Mucosa of stomach (tissue), 1 donor: ENCODE results near the gene TTLL8.
"Not testable (repeated sequence)": the region's sequence is repeated elsewhere in the genome, so short reads cannot be mapped to it uniquely, and the experiment has no call there.

Experiments used
- H3K27me3 ChIP-seq: one replicate; pipeline ENCODE4 v1.7.0; 2013; ENCODE audit warnings: mild to moderate bottlenecking, low read length; ENCODE audit not compliant: control insufficient read depth, insufficient read depth
- H3K36me3 ChIP-seq: one replicate; pipeline ENCODE4 v1.7.0; 2013; ENCODE audit warnings: low read length; ENCODE audit not compliant: control insufficient read depth, insufficient read depth
- H3K4me1 ChIP-seq: one replicate; pipeline ENCODE4 v1.7.0; 2013; ENCODE audit warnings: mild to moderate bottlenecking, low read length; ENCODE audit not compliant: control insufficient read depth, insufficient read depth
- H3K4me3 ChIP-seq: one replicate; pipeline ENCODE4 v1.7.0; 2013; ENCODE audit warnings: low read length
- H3K9ac ChIP-seq: one replicate; pipeline ENCODE4 v1.7.0; 2013; ENCODE audit warnings: mild to moderate bottlenecking, low read length, moderate library complexity
- H3K9me3 ChIP-seq: one replicate; pipeline ENCODE4 v1.7.0; 2013; ENCODE audit warnings: mild to moderate bottlenecking, low read length, moderate library complexity; ENCODE audit not compliant: control insufficient read depth
- donor health status: Pancreatic carcinoma.

The TTLL8 gene

DNA sequence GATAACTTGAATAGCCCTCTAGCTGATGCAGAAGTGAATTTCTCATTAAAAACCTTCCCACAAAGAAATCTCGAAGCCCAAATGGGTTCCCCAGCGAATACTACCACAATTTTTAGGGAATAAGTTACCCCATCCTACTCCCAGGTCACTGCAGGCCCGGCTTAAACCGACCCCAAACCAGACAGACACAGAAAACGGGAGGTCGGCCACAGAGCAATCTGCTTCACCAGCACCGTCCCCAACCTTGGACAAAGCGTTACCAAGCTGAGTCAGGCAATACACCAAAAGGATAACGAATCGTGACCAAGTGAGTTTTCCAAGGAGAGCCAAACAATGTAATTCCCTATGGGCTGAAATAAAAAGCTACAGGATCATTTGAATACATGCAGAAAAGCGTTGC lies 31.1 kb upstream of the TTLL8 start:
- Histone ChIP-seq H3K36me3 (no peaks in the 10 kb centered on the region), H3K4me1 (no peaks in the 10 kb centered on the region), H3K4me3 (no peak overlapping the region), H3K9me3 (no peaks in the 10 kb centered on the region), H3K27me3 (peaks cover 16% of the 10 kb centered on the region), H3K9ac (no peak overlapping the region)

DNA sequence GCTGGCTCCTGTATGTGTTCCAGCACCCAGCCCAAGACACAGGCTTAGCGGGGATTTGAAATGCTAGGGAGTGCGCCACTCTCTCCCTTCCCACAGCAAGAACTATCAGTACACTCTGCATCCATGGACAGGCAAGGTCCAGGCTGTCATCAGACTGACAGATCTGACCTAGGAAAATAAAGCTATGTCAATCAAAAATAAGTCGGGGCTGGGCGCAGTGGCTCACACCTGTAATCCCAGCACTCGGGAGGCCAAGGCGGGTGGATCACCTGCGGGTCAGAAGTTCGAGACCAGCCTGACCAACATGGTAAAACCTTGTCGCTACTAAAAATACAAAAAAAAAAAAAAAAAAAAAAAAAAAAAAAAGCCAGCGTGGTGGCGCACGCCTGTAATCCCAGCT lies 30.0 kb upstream of the TTLL8 start:
- H3K9me3 ChIP-seq: no peaks in the 10 kb centered on the region
- H3K36me3 ChIP-seq: no peaks in the 10 kb centered on the region
- no peak overlapping the region for H3K4me3 ChIP-seq
- no peak overlapping the region for H3K9ac ChIP-seq
- peaks cover 5% of the 10 kb centered on the region for H3K4me1 ChIP-seq
- H3K27me3 ChIP-seq: peaks cover 27% of the 10 kb centered on the region

DNA sequence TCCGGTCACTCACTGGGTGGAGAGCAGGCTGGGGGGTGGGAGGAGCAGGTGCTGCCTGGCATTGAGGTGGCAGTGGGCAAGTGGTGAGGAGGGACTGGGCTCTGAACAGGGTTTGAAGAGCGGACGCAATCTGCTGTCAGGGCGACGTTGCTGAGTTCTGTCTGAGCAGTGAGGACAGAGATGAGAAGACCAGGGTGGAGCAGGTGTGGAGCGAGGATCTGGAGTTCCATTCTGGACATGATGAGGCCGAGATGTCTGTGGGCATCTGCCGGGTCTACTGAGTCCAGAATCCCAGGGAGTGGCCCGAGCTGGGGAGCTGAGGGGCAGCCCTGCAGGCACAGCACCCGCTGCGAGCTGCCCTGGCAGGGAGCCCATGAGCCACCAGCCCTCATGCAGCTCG lies 29.5 kb upstream of the TTLL8 start:
- Histone ChIP-seq H3K4me1 (peaks cover 8% of the 10 kb centered on the region), H3K9ac (no peak overlapping the region), H3K27me3 (peaks cover 30% of the 10 kb centered on the region), H3K36me3 (no peaks in the 10 kb centered on the region), H3K9me3 (no peaks in the 10 kb centered on the region), H3K4me3 (no peak overlapping the region)

DNA sequence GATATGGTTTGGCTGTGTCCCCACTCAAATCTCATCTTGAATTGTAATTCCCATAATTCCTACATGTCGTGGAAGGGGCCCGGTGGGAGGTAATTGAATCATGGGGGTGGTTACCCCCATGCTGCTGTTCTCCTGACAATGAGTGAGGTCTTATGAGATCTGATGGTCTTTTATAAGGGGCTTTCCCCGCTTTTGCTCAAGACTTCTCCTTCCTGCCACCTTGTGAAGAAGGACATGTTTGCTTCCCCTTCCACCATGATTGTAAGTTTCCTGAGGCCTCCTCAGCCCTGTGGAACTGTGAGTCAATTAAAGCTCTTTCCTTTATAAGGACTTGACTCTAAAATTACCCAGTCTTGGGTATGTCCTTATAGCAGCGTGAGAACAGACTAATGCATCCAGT lies 28.9 kb upstream of the TTLL8 start:
- not testable (repeated sequence) for H3K9me3 ChIP-seq, H3K4me1 ChIP-seq, H3K4me3 ChIP-seq, H3K36me3 ChIP-seq, H3K9ac ChIP-seq
- peaks cover 30% of the 10 kb centered on the region for H3K27me3 ChIP-seq

DNA sequence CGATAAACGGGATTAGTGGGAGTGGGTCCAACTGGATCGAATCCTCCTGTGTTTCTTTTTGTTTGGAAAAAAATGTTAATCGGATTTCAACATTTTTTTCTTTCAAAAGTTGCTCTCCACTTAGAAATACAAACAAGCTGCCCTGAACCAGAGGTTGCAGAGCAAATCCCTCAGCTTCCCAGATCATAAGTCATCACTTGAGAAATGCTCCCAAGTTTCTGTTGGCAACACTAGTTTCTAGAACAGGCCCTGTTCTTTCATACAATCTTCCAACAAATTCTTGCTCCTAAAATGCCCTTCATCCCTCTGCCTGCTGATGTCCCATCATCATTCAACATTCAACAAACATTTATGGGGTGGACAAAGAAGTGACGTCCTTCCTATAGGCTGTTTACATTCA lies 28.4 kb upstream of the TTLL8 start:
- no peak overlapping the region for H3K9ac ChIP-seq
- peaks cover 30% of the 10 kb centered on the region for H3K27me3 ChIP-seq
- H3K4me3 ChIP-seq: no peak overlapping the region
- no peaks in the 10 kb centered on the region for H3K36me3 ChIP-seq
- H3K4me1 ChIP-seq: peaks cover 8% of the 10 kb centered on the region
- no peaks in the 10 kb centered on the region for H3K9me3 ChIP-seq

DNA sequence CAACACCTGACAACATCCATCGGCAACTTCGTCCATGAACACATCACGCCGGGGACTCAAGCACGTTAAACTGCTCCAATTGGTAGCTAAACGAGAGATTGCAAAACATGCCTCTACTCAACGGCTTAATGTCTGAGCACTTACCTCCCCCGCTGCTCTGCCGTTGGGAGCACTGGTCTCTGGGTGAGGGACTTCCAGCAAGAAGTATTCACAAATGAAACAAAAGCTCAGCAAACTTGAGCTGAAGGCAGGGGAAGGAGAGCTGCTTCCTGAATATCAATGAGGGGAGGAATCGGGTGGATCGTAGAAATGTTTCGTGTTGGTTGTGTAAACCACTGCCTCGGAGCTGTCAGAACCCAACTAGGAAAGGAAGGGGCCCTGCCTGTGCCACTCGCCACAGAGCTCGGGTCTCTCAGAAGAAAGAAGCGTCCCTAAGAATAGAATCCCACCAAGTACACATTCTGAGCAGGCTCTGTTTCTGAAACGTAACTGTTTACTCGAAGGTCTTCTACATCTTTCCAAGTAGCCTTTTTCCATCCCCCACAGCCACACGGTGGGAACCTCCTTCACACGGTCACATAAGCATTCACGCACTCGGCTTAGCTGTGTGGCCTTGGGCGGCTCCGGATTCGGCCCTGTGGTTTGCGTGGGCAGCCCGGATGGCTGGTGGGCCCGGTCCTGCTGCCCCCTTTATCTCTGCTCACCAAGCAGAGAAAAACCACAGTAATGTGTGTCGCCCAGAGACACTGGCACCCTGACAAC lies 27.3 kb upstream of the TTLL8 start, which contains the start of gene MLC1:
Gene MLC1, minus strand, starts transcription at position 216 of the 762 bp plus-strand sequence. CDS start 524 bp downstream, outside the sequence.
- Histone ChIP-seq H3K9me3 (no peaks in the 10 kb centered on the region), H3K36me3 (no peaks in the 10 kb centered on the region), H3K4me3 (no peak within 1 kb of the TSS), H3K4me1 (peaks cover 8% of the 10 kb centered on the region), H3K9ac (no peak within 1 kb of the TSS), H3K27me3 (peaks cover 30% of the 10 kb centered on the region)

DNA sequence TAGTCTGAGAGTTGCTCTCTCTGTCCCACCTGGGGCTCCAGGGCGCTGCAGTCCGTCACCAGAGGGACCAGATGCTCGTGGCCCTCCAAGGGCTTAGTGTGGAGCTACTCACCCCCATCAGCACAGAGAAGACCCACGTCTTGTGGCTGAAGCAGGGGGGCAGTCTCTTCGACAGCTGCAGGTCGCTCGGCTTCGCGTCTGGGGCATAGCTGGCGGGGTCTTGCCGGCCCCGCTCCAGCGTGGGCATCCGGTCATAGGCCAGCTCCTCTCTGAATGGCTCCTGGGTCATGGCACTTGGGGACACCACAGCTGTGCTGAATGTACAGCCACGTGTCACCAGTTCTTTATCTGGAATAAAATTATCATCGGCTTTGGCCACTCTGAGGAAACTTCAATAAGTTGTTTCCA lies 26.5 kb upstream of the TTLL8 start:
- Histone ChIP-seq H3K36me3 (no peaks in the 10 kb centered on the region), H3K27me3 (peaks cover 33% of the 10 kb centered on the region), H3K4me1 (peaks cover 8% of the 10 kb centered on the region), H3K9ac (no peak overlapping the region), H3K4me3 (no peak overlapping the region), H3K9me3 (no peaks in the 10 kb centered on the region)

DNA sequence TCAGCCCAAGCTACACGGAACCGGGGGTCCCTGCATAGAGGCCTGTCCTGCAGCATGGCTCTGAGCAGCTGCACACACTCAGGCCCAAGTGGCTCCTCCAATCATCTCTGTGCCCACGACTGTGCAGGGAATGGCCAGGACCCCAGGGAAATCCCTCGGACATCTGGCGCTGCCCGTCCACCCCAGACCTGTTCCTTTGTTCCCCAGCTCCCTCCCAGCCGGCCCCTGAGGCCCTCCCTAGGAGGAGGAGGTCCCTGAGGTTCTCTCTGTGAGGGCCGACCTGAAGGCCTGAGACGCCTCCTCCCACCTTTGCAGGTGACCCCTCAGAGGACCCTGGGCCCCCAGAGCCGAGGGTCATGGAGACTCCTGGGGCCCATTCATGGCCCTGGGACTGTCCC lies 26.0 kb upstream of the TTLL8 start:
- peaks cover 8% of the 10 kb centered on the region for H3K4me1 ChIP-seq
- H3K9me3 ChIP-seq: no peaks in the 10 kb centered on the region
- no peak overlapping the region for H3K9ac ChIP-seq
- H3K27me3 ChIP-seq: peaks cover 35% of the 10 kb centered on the region
- no peaks in the 10 kb centered on the region for H3K36me3 ChIP-seq
- no peak overlapping the region for H3K4me3 ChIP-seq

DNA sequence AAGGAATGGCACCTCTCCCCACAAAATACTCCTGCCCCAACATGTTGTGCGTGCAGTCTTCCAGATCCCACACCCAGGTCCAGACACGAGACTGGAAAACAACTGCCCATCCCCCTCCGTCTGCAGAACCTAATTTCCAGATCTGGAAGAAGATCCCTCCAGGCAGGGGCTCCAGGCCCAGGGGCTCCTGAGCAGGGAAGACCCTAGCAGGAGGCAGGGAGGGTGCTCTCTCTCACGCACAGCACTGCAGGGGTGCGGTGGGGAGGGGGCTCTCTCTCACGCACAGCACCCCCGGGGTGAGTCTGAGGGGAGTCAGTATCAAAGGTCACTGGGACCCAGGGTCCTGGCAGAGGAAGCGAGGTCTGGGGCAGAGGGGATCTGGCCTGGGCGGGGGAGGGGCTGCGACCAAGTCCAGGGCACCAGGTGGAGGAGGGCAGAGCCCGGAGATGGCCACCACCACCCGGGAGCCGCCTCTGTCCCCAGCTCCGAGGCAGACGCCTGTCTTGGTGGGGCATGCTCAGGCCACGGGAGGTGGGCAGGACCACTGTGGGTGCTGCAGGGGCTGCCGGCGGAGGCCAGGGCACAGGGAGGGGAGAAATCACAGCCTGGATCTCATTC lies 25.5 kb upstream of the TTLL8 start:
- Histone ChIP-seq H3K36me3 (no peaks in the 10 kb centered on the region), H3K4me3 (no peak overlapping the region), H3K9me3 (no peaks in the 10 kb centered on the region), H3K4me1 (peaks cover 8% of the 10 kb centered on the region), H3K27me3 (peaks cover 35% of the 10 kb centered on the region), H3K9ac (no peak overlapping the region)

DNA sequence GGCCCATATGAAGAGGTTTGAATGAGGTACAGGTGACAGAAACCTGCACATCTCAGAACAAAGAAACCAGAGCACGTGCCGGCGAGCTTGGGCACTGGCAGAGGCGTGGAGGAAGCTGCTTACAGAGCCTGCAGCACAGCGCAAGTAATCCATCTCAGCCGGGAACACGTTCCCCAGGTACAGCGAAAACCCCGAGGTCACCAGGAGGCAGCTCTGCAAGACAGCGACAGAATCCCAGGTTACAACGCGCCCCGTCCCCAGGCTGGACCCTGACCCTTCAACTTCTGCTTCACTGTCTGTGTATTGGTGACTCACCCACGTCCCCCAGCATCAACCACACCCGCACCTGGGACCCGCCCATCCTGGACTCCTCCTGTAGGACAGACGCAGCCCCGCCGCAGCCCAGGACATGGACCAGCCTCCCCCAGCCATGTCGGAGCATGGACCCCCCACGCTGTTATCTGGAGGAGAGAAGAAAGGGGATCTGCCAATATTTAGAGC lies 24.9 kb upstream of the TTLL8 start:
- no peak overlapping the region for H3K4me3 ChIP-seq
- H3K9ac ChIP-seq: no peak overlapping the region
- no peaks in the 10 kb centered on the region for H3K36me3 ChIP-seq
- H3K9me3 ChIP-seq: no peaks in the 10 kb centered on the region
- H3K4me1 ChIP-seq: peaks cover 8% of the 10 kb centered on the region
- H3K27me3 ChIP-seq: peaks cover 33% of the 10 kb centered on the region

DNA sequence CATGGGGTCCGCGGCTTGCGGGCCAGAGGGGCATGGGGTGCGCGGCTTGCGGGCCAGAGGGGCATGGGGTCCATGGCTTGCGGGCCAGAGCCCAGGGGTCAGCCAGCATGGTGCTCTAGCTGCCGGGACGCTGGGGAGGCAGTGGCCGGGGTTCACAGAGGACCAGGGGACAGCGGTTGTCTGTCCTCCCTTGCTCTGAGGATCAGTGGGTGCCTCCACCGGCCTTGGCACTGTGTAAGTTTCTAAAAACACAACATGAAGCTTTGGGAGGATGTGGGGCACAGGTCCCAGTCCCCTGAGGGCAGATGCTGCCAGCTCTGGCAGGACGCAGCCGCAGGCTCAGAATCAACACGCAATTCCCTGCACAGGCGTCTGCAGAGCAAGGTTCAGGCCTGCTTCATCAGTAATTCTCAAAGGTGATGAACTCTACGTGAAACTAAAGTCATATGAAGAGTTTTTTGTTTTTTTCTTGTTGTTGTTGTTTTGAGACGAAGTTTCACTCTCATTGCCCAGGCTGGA lies 24.2 kb upstream of the TTLL8 start:
- no peaks in the 10 kb centered on the region for H3K9me3 ChIP-seq
- H3K36me3 ChIP-seq: no peaks in the 10 kb centered on the region
- peaks cover 8% of the 10 kb centered on the region for H3K4me1 ChIP-seq
- no peak overlapping the region for H3K4me3 ChIP-seq
- H3K9ac ChIP-seq: no peak overlapping the region
- peaks cover 26% of the 10 kb centered on the region for H3K27me3 ChIP-seq

DNA sequence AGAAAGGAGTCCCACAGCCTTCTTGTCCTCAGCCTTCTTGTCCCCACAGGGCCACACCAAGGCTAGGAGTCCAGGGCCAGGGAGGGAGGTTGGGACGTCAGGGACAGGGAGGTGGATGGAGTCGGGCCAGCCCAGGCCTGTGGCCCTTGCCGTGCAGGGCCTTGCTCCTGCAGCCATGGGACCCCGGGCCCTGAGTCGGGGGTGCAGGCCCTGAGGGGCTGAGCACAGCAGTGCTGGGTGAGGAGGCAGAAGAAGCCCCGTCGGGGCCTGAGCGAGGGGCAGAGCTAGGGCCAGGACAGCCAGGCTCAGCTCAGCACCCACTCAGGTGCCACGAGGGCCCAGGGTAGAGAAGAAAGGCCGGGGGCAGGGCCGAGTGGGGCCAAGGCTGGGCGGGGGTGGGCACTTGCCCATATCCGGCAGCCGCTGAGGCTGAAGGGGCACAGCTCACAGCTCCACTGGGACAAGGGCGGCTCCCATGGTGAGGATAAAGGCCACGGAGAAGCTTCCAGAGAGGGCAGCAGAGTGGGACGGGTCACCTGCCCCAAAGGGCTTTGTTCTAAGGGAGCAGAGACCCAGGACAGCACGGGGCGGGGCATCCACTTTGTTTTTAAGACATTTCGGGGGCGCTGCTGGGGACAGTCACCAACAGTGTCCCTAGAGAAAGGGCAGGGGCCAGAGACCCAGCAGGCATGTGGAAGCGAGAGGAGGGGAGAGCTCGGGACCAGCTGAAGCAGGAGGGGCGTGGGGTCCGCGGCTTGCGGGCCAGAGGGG lies 23.5 kb upstream of the TTLL8 start:
- H3K4me3 ChIP-seq: no peak overlapping the region
- no peaks in the 10 kb centered on the region for H3K36me3 ChIP-seq
- H3K9me3 ChIP-seq: no peaks in the 10 kb centered on the region
- peaks cover 8% of the 10 kb centered on the region for H3K4me1 ChIP-seq
- peaks cover 24% of the 10 kb centered on the region for H3K27me3 ChIP-seq
- no peak overlapping the region for H3K9ac ChIP-seq
